GM23338 (cell line): ENCODE data around the gene POGZ. TPM values are rescaled to one million over a fixed set of nuclear protein-coding genes. Genes with fewer than 3 reads are reported as not detected.

Source experiments
- ATAC-seq: fragments of 200-7000 bp; cut with Tn5 transposase; 3 replicates; pipeline ENCODE4 v1.9.1; 2020
- DNase-seq: peaks from one replicate; pipeline ENCODE4 v3.0.0-alpha.2; 2015; ENCODE audit warnings: low spot score
- H2AFZ ChIP-seq: fragments of 200-600 bp; sonication (generic); 2 replicates; pipeline ENCODE4 v1.8.0; 2016; ENCODE audit warnings: antibody characterized with exemption, mild to moderate bottlenecking, moderate library complexity
- H3F3A ChIP-seq: fragments of 200-600 bp; sonication (generic); replicated peaks from 2 replicates; pipeline ENCODE4 v1.8.0; 2017; ENCODE audit warnings: antibody characterized with exemption, mixed run types, low read depth
- H3K27ac ChIP-seq: fragments of 200-600 bp; sonication (generic); 2 replicates; pipeline ENCODE4 v1.6.1; 2016; ENCODE audit warnings: low read depth
- H3K27me3 ChIP-seq: fragments of 200-600 bp; sonication (generic); 2 replicates; pipeline ENCODE4 v1.8.0; 2016; ENCODE audit warnings: mild to moderate bottlenecking, mixed run types, moderate library complexity; ENCODE audit not compliant: insufficient read depth
- H3K36me3 ChIP-seq: fragments of 200-600 bp; sonication (generic); 2 replicates; pipeline ENCODE4 v1.8.0; 2016; ENCODE audit warnings: mild to moderate bottlenecking; ENCODE audit not compliant: insufficient read depth
- H3K4me1 ChIP-seq: fragments of 200-600 bp; sonication (generic); 2 replicates; pipeline ENCODE4 v1.8.0; 2016; ENCODE audit warnings: mild to moderate bottlenecking, moderate library complexity; ENCODE audit not compliant: insufficient read depth
- H3K4me2 ChIP-seq: fragments of 200-600 bp; sonication (generic); 2 replicates; pipeline ENCODE4 v1.7.1; 2017; ENCODE audit warnings: mixed run types
- H3K4me3 ChIP-seq: fragments of 200-600 bp; sonication (generic); 2 replicates; pipeline ENCODE4 v1.6.1; 2016; ENCODE audit warnings: mixed run types
- H3K79me2 ChIP-seq: fragments of 200-600 bp; sonication (generic); replicated peaks from 2 replicates; pipeline ENCODE4 v1.8.0; 2017; ENCODE audit warnings: mild to moderate bottlenecking; ENCODE audit not compliant: insufficient read depth
- H3K9me2 ChIP-seq: fragments of 200-600 bp; sonication (generic); 2 replicates; pipeline ENCODE4 v1.8.0; 2017; ENCODE audit not compliant: insufficient read depth
- H4K20me1 ChIP-seq: fragments of 200-600 bp; sonication (generic); replicated peaks from 2 replicates; pipeline ENCODE4 v1.8.0; 2017; ENCODE audit warnings: mild to moderate bottlenecking; ENCODE audit not compliant: insufficient read depth
- H3K27ac Mint-ChIP-seq: 2 replicates; pipeline ENCODE4 v1.8.0; 2020; ENCODE audit warnings: inconsistent platforms, mild to moderate bottlenecking, moderate library complexity, mixed read lengths
- H3K27me3 Mint-ChIP-seq: 3 replicates; pipeline ENCODE4 v1.8.0; 2022; ENCODE audit warnings: low read depth, mild to moderate bottlenecking, moderate library complexity, mixed read lengths, inconsistent platforms; ENCODE audit not compliant: insufficient read depth, poor library complexity
- H3K36me3 Mint-ChIP-seq: 3 replicates; pipeline ENCODE4 v1.8.0; 2021; ENCODE audit warnings: low read depth, mild to moderate bottlenecking, inconsistent platforms, moderate library complexity, mixed read lengths
- H3K4me1 Mint-ChIP-seq: 3 replicates; pipeline ENCODE4 v1.8.0; 2020; ENCODE audit warnings: mild to moderate bottlenecking, inconsistent platforms, mixed read lengths
- H3K4me3 Mint-ChIP-seq: 3 replicates; pipeline ENCODE4 v1.8.0; 2021; ENCODE audit warnings: moderate library complexity, mild to moderate bottlenecking, inconsistent platforms, mixed read lengths
- H3K9me3 Mint-ChIP-seq: 3 replicates; pipeline ENCODE4 v1.8.0; 2020; ENCODE audit warnings: moderate library complexity, mild to moderate bottlenecking, inconsistent platforms, mixed read lengths
- CTCF ChIP-seq, 2 experiments: fragments of 200-600 bp in 1 of 2; sonication (generic) in 1 of 2; conservative IDR thresholded peaks; 2 replicates each; pipeline versions ENCODE4 v1.5.1 to v1.6.1; 2016 to 2017; ENCODE audit warnings: antibody characterized with exemption in 2 of 2, low read depth in 2 of 2, mild to moderate bottlenecking in 2 of 2, moderate library complexity in 1 of 2
- EZH2 ChIP-seq: fragments of 200-600 bp; sonication (generic); IDR thresholded peaks from one replicate; pipeline ENCODE4 v1.8.0; 2017; ENCODE audit warnings: antibody characterized with exemption, mild to moderate bottlenecking, low read depth; ENCODE audit not compliant: unreplicated experiment
- EZH2phosphoT487 ChIP-seq: fragments of 200-600 bp; sonication (generic); IDR thresholded peaks from one replicate; pipeline ENCODE4 v1.8.1; 2018; ENCODE audit warnings: antibody characterized with exemption; ENCODE audit not compliant: unreplicated experiment
- JUNB ChIP-seq: IDR thresholded peaks from one replicate; pipeline ENCODE4 v1.6.1; 2016; ENCODE audit warnings: antibody characterized with exemption; ENCODE audit not compliant: unreplicated experiment
- NANOG ChIP-seq: IDR thresholded peaks from 2 replicates; pipeline ENCODE4 v1.6.1; 2016; ENCODE audit warnings: antibody characterized with exemption, borderline replicate concordance
- POLR2AphosphoS5 ChIP-seq: IDR thresholded peaks from 2 replicates; pipeline ENCODE4 v1.6.1; 2016; ENCODE audit warnings: antibody characterized with exemption, low read depth
- REST ChIP-seq: IDR thresholded peaks from one replicate; pipeline ENCODE4 v1.6.1; 2018; ENCODE audit warnings: antibody characterized with exemption; ENCODE audit not compliant: unreplicated experiment
- STAT1 ChIP-seq: IDR thresholded peaks from one replicate; pipeline ENCODE4 v1.6.1; 2016; ENCODE audit warnings: antibody characterized with exemption; ENCODE audit not compliant: unreplicated experiment
- ZNF114 ChIP-seq: fragments of 250-450 bp; sonication (Bioruptor Pico); IDR thresholded peaks from 2 replicates; pipeline ENCODE4 v1.5.0; 2020; ENCODE audit warnings: mild to moderate bottlenecking, moderate library complexity
- ZNF331 ChIP-seq: fragments of 250-450 bp; sonication (Bioruptor Pico); IDR thresholded peaks from 2 replicates; pipeline ENCODE4 v1.5.0; 2020; ENCODE audit warnings: low read depth, mild to moderate bottlenecking, moderate library complexity
- ZNF462 ChIP-seq: fragments of 250-450 bp; sonication (Bioruptor Pico); IDR thresholded peaks from 2 replicates; pipeline ENCODE4 v1.5.0; 2020; ENCODE audit warnings: mild to moderate bottlenecking, moderate library complexity
- polyA plus RNA-seq: library from polyadenylated mRNA; unstranded; fragments of >200 nt; fragmentation: Nextera tagmentation; extraction: Ambion mirVana; gene quantifications from 2 replicates; pipeline ENCODE4 v1.2.1, GENCODE V29; 2016
- total RNA-seq: library from RNA; depleted of rRNA; stranded (reverse); fragments of >200 nt; shearing (Covaris generic); gene quantifications from 2 replicates; pipeline ENCODE4 v1.2.3, GENCODE V29; 2014

Gene POGZ
- total and polyA plus RNA-seq, 2 experiments from 2014 or later, result 47.0 to 72.5 TPM

- H3K4me2 ChIP-seq, result no peak overlapping the region
- Mint-ChIP-seq H3K9me3 (no peaks in the 10 kb centered on the region), H3K4me3 (no peak overlapping the region), H3K27me3 (peaks cover 4% of the 10 kb centered on the region), H3K36me3 (no peaks in the 10 kb centered on the region), H3K4me1 (0 out of 3 replicates have a peak, but pooled peaks cover 2% of the 10 kb centered on the region), H3K27ac (no peak overlapping the region)
- no peak overlapping the region for H3K4me3 ChIP-seq
- DNase-seq (no peak), ATAC-seq (no peak)
- no peaks in the 10 kb centered on the region for H3K79me2 ChIP-seq
- H3K27me3 ChIP-seq, result no peaks in the 10 kb centered on the region
- no peaks in the 10 kb centered on the region for H4K20me1 ChIP-seq
- H2AFZ ChIP-seq, result no peak overlapping the region
- H3K27ac ChIP-seq, result no peak overlapping the region
- H3F3A ChIP-seq, result peaks cover 4% of the 10 kb centered on the region; the same call in 1 of the 2 replicates
- no peaks in the 10 kb centered on the region for H3K36me3 ChIP-seq
- H3K9me2 ChIP-seq, result no peaks in the 10 kb centered on the region
- no peaks in the 10 kb centered on the region for H3K4me1 ChIP-seq
- TF ChIP-seq REST (no peak), ZNF114 (no peak), CTCF (conservative IDR thresholded peaks at IDR 0.05; ENCODE audit: low read depth in 2 of 2) (no peak), POLR2AphosphoS5 (no peak), NANOG (no peak), ZNF331 (CRISPR knock-in tag) (no peak), EZH2 (no peak), EZH2phosphoT487 (no peak), JUNB (no peak), ZNF462 (CRISPR knock-in tag) (no peak), STAT1 (no peak)
Observed at GRCh38 chr1:151504252-151504651, 45.0 kb upstream of the POGZ start.
